ENCODE results near the gene SCRT2. TPM values are rescaled to one million over a fixed set of nuclear protein-coding genes. Genes with fewer than 3 reads are reported as not detected.
"Not testable (repeated sequence)": the region's sequence is repeated elsewhere in the genome, so short reads cannot be mapped to it uniquely, and the experiment has no call there.

The SCRT2 gene
- total RNA-seq (2013): not detected
- not detected for polyA plus RNA-seq
- not detected in 2 replicates for polyA minus RNA-seq
- total RNA-seq: 0 to 0.12 (median 0) reads per million in 11 experiments

- intact Hi-C loops (cut with micrococcal nuclease): loop anchor here in 1 of 2 donors (5.0 kb wide), 1 partner anchor 128 kb away; no protein-coding TSS in a partner anchor
- Histone ChIP-seq H3K4me1 (ENCODE audit: control insufficient read depth in 1 of 2, insufficient read depth in 2 of 2, low read length in 2 of 2) (peaks cover 29 to 31% of the 10 kb centered on the region in 2 donors), H4K20me1 (ENCODE audit: insufficient read depth, low read length) (peaks cover 21% of the 10 kb centered on the region), H3K27me3 (ENCODE audit: control insufficient read depth in 2 of 2, insufficient read depth in 2 of 2, low read length in 2 of 2) (peaks cover 30 to 52% of the 10 kb centered on the region in 2 donors), H3K9me3 (replicated peaks in 1 of 2; ENCODE audit: control insufficient read depth in 1 of 2, insufficient read depth in 1 of 2, low read length in 2 of 2) (peaks cover 0 to 15% of the 10 kb centered on the region in 2 donors), H3K4me3 (replicated peaks in 1 of 3; ENCODE audit: low read depth in 2 of 3, low read length in 3 of 3) (peak within 1 kb of the TSS in 1 of 3 experiments; percentile 53), H2AFZ (ENCODE audit: insufficient read depth, low read depth, low read length, poor library complexity, severe bottlenecking) (no peak within 1 kb of the TSS), H3K9ac (ENCODE audit: insufficient read depth, low read length, poor library complexity, severe bottlenecking) (no peak within 1 kb of the TSS), H3K27ac (ENCODE audit: low read depth in 1 of 2, low read length in 2 of 2) (no peak within 1 kb of the TSS), H3K4me2 (replicated peaks; ENCODE audit: extremely low read depth, low read length, poor library complexity, severe bottlenecking) (peak within 1 kb of the TSS; percentile 69), H3K79me2 (ENCODE audit: insufficient read depth, low read length) (no peaks in the 10 kb centered on the region), H3K36me3 (replicated peaks in 1 of 2; ENCODE audit: control insufficient read depth in 1 of 2, insufficient read depth in 2 of 2, low read length in 2 of 2) (no peaks in the 10 kb centered on the region)
- H3K4me3 Mint-ChIP-seq: peak within 1 kb of the TSS; percentile 53 to 89
- no peak for TF ChIP-seq CTCF (IDR thresholded peaks at IDR 0.05)
- DNase-seq: peak; percentile 53 to 67 (median 65)
- peaks cover 54 to 63% (median 57%) of the 10 kb centered on the region in 3 donors for H3K27me3 Mint-ChIP-seq (ENCODE audit: low read depth in 3 of 3)
- peak within 1 kb of the TSS in 2 of 7 donors; percentile 18 to 80 for H3K27ac Mint-ChIP-seq
- under 1% methylated on average over 62 of the region's 69 CpGs for WGBS (ENCODE audit: insufficient coverage)
- H3K9me3 Mint-ChIP-seq: peaks cover 0 to 20% (median 5%) of the 10 kb centered on the region in 7 donors
- H3K36me3 Mint-ChIP-seq: peaks cover 0 to 3% of the 10 kb centered on the region in 2 donors
- H3K4me1 Mint-ChIP-seq: peaks cover 37% of the 10 kb centered on the region
Observed at GRCh38 chr20:675453-676314, at the start of gene SCRT2. TSS of gene SCRT2 (minus strand) at chr20:675802. CDS start at chr20:675601, 201 bp downstream.

GRCh38 chr20:724797-725196, 49.2 kb upstream of the SCRT2 start:
- H3K4me3 Mint-ChIP-seq; H3K79me2 ChIP-seq (ENCODE audit: insufficient read depth, low read length); H3K4me3 ChIP-seq (replicated peaks in 1 of 3; ENCODE audit: low read depth in 2 of 3, low read length in 3 of 3); H2AFZ ChIP-seq (ENCODE audit: insufficient read depth, low read depth, low read length, poor library complexity, severe bottlenecking); H3K27ac ChIP-seq (ENCODE audit: low read depth in 1 of 2, low read length in 2 of 2); intact Hi-C loops (cut with micrococcal nuclease); DNase-seq; H3K9ac ChIP-seq (ENCODE audit: insufficient read depth, low read length, poor library complexity, severe bottlenecking); H3K4me1 Mint-ChIP-seq; H4K20me1 ChIP-seq (ENCODE audit: insufficient read depth, low read length); H3K36me3 Mint-ChIP-seq; H3K27ac Mint-ChIP-seq; H3K4me2 ChIP-seq (replicated peaks; ENCODE audit: extremely low read depth, low read length, poor library complexity, severe bottlenecking); H3K36me3 ChIP-seq (replicated peaks in 1 of 2; ENCODE audit: control insufficient read depth in 1 of 2, insufficient read depth in 2 of 2, low read length in 2 of 2): not testable (repeated sequence)
- H3K27me3 ChIP-seq (ENCODE audit: control insufficient read depth in 2 of 2, insufficient read depth in 2 of 2, low read length in 2 of 2): peaks cover 22 to 43% of the 10 kb centered on the region in 2 donors
- peaks cover 0 to 12% of the 10 kb centered on the region in 2 donors for H3K9me3 ChIP-seq (replicated peaks in 1 of 2; ENCODE audit: control insufficient read depth in 1 of 2, insufficient read depth in 1 of 2, low read length in 2 of 2)
- 100% methylated on average over 2 of the region's 7 CpGs for WGBS (ENCODE audit: insufficient coverage)
- peaks cover 2 to 10% of the 10 kb centered on the region in 2 donors for H3K4me1 ChIP-seq (ENCODE audit: control insufficient read depth in 1 of 2, insufficient read depth in 2 of 2, low read length in 2 of 2)
- Mint-ChIP-seq H3K9me3 (peaks cover 0 to 16% (median 2%) of the 10 kb centered on the region in 7 donors), H3K27me3 (ENCODE audit: low read depth in 3 of 3) (peaks cover 43 to 56% (median 45%) of the 10 kb centered on the region in 3 donors)
